HEK293 (cell line): ENCODE results near the gene ELL2.

Source experiments
- BCL11B ChIP-seq: fragments of 450-650 bp; formaldehyde crosslinking; IDR thresholded peaks from 2 replicates; pipeline ENCODE4 v1.5.1; 2016; ENCODE audit warnings: low read depth, missing biosample characterization, missing genetic modification characterization
- GLIS2 ChIP-seq: fragments of 450-650 bp; formaldehyde crosslinking; IDR thresholded peaks from 2 replicates; pipeline ENCODE4 v1.5.1; 2016; ENCODE audit warnings: missing biosample characterization, missing genetic modification characterization
- INSM2 ChIP-seq: fragments of 450-650 bp; formaldehyde crosslinking; IDR thresholded peaks from 2 replicates; pipeline ENCODE4 v1.5.1; 2016; ENCODE audit warnings: missing biosample characterization, missing genetic modification characterization
- SP3 ChIP-seq: fragments of 450-650 bp; formaldehyde crosslinking; IDR thresholded peaks from 2 replicates; pipeline ENCODE4 v1.5.1; 2016; ENCODE audit warnings: missing biosample characterization, missing genetic modification characterization
- ZFP37 ChIP-seq: fragments of 450-650 bp; formaldehyde crosslinking; IDR thresholded peaks from 2 replicates; pipeline ENCODE4 v1.5.1; 2016; ENCODE audit warnings: missing biosample characterization, missing genetic modification characterization
- ZIC2 ChIP-seq: fragments of 450-650 bp; formaldehyde crosslinking; IDR thresholded peaks from 2 replicates; pipeline ENCODE4 v1.5.1; 2016; ENCODE audit warnings: missing biosample characterization, missing genetic modification characterization
- ZNF138 ChIP-seq: fragments of 450-650 bp; formaldehyde crosslinking; IDR thresholded peaks from 2 replicates; pipeline ENCODE4 v1.5.1; 2016; ENCODE audit warnings: missing biosample characterization, missing genetic modification characterization, borderline replicate concordance
- ZNF157 ChIP-seq: fragments of 450-650 bp; formaldehyde crosslinking; IDR thresholded peaks from 2 replicates; pipeline ENCODE4 v1.5.1; 2016; ENCODE audit warnings: missing biosample characterization, missing genetic modification characterization
- ZNF2 ChIP-seq: fragments of 450-650 bp; formaldehyde crosslinking; IDR thresholded peaks from 2 replicates; pipeline ENCODE4 v1.5.1; 2016; ENCODE audit warnings: missing biosample characterization, missing genetic modification characterization
- ZNF202 ChIP-seq: fragments of 450-650 bp; formaldehyde crosslinking; IDR thresholded peaks from 2 replicates; pipeline ENCODE4 v1.5.1; 2016; ENCODE audit warnings: missing biosample characterization, missing genetic modification characterization, borderline replicate concordance
- ZNF214 ChIP-seq: fragments of 450-650 bp; formaldehyde crosslinking; IDR thresholded peaks from 2 replicates; pipeline ENCODE4 v1.5.1; 2017; ENCODE audit warnings: missing biosample characterization, mild to moderate bottlenecking, missing genetic modification characterization, borderline replicate concordance
- ZNF394 ChIP-seq: fragments of 450-650 bp; formaldehyde crosslinking; IDR thresholded peaks from 2 replicates; pipeline ENCODE4 v1.5.1; 2016; ENCODE audit warnings: missing biosample characterization, missing genetic modification characterization, mild to moderate bottlenecking, moderate library complexity, borderline replicate concordance
- ZNF416 ChIP-seq: fragments of 450-650 bp; formaldehyde crosslinking; IDR thresholded peaks from 2 replicates; pipeline ENCODE4 v1.5.1; 2016; ENCODE audit warnings: missing biosample characterization, missing genetic modification characterization
- ZNF488 ChIP-seq: fragments of 450-650 bp; formaldehyde crosslinking; IDR thresholded peaks from 2 replicates; pipeline ENCODE4 v1.5.1; 2016; ENCODE audit warnings: missing biosample characterization, missing genetic modification characterization
- ZNF555 ChIP-seq: fragments of 450-650 bp; formaldehyde crosslinking; conservative IDR thresholded peaks from 2 replicates; pipeline ENCODE4 v1.5.1; 2017; ENCODE audit warnings: missing biosample characterization, mild to moderate bottlenecking, missing genetic modification characterization, inconsistent platforms
- ZNF560 ChIP-seq: fragments of 450-650 bp; formaldehyde crosslinking; IDR thresholded peaks from 2 replicates; pipeline ENCODE4 v1.5.1; 2017; ENCODE audit warnings: missing biosample characterization, missing genetic modification characterization, borderline replicate concordance
- ZNF571 ChIP-seq: fragments of 450-650 bp; formaldehyde crosslinking; IDR thresholded peaks from 2 replicates; pipeline ENCODE4 v1.5.0; 2017; ENCODE audit warnings: missing biosample characterization, missing genetic modification characterization
- ZNF776 ChIP-seq: fragments of 450-650 bp; formaldehyde crosslinking; IDR thresholded peaks from 2 replicates; pipeline ENCODE4 v1.5.0; 2017; ENCODE audit warnings: missing biosample characterization, missing genetic modification characterization, borderline replicate concordance
- ZNF830 ChIP-seq: fragments of 450-650 bp; IDR thresholded peaks from 2 replicates; pipeline ENCODE4 v1.5.0; 2018; ENCODE audit warnings: missing biosample characterization, missing genetic modification characterization, low read depth, mild to moderate bottlenecking, moderate library complexity
- ZNF837 ChIP-seq: fragments of 450-650 bp; formaldehyde crosslinking; IDR thresholded peaks from 2 replicates; pipeline ENCODE4 v1.5.1; 2016; ENCODE audit warnings: missing biosample characterization, missing genetic modification characterization
- ZSCAN23 ChIP-seq: fragments of 450-650 bp; formaldehyde crosslinking; IDR thresholded peaks from 2 replicates; pipeline ENCODE4 v1.5.1; 2016; ENCODE audit warnings: missing biosample characterization, missing genetic modification characterization
- ZXDB ChIP-seq: fragments of 450-650 bp; formaldehyde crosslinking; IDR thresholded peaks from 2 replicates; pipeline ENCODE4 v1.5.1; 2016; ENCODE audit warnings: missing biosample characterization, missing genetic modification characterization
- TF ChIP-seq, protein P1 (sequence below): fragments of 450-650 bp; formaldehyde crosslinking; conservative IDR thresholded peaks from 2 replicates; pipeline ENCODE4 v1.5.1; 2016; ENCODE audit warnings: low read depth, missing biosample characterization, missing genetic modification characterization
- TF ChIP-seq, protein P2 (sequence below): fragments of 450-650 bp; IDR thresholded peaks from 2 replicates; pipeline ENCODE4 v1.5.1; 2018; ENCODE audit warnings: missing biosample characterization, mild to moderate bottlenecking, missing genetic modification characterization
- TF ChIP-seq, protein P3 (sequence below): fragments of 450-650 bp; formaldehyde crosslinking; IDR thresholded peaks from 2 replicates; pipeline ENCODE4 v1.5.1; 2016; ENCODE audit warnings: missing biosample characterization, missing genetic modification characterization
- TF ChIP-seq, protein P4 (sequence below): fragments of 450-650 bp; formaldehyde crosslinking; IDR thresholded peaks from 2 replicates; pipeline ENCODE4 v1.5.1; 2016; ENCODE audit warnings: missing biosample characterization, missing genetic modification characterization
- TF ChIP-seq, protein P5 (sequence below): fragments of 450-650 bp; formaldehyde crosslinking; IDR thresholded peaks from 2 replicates; pipeline ENCODE4 v1.5.1; 2016; ENCODE audit warnings: missing biosample characterization, missing genetic modification characterization, low read depth

ELL2 gene

DNA sequence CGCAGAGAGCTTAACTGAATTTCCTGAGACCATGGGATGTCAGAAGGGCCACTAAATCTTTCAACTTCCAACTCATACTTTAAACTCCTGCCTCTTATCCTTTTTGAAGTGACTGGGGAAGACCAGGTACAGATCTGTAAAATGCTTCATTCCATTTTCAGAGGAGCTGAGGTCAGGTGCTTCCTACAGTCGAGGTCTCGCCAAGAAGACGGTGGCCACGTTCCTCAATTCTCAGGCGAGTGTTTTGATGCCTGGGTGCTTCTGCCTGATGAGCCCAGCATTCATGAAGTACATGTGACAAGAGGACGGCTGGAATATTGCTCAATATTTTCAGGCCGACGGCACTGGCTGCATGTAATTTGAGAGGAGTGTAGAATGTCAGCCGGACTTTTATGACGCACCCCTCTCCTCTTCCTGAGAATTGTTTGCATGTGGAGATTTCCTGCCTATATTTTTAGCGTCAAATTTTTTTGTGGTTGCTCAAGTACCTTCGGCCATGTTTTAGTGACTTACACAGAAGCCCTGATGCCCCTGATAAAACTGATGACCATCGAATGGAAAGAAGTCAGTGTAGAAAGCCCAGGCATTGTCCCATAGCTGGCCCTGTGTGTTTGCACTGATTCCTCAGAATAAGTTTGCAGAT lies 100.3 kb downstream of the ELL2 start (continued):
- TF ChIP-seq, protein P1, sequence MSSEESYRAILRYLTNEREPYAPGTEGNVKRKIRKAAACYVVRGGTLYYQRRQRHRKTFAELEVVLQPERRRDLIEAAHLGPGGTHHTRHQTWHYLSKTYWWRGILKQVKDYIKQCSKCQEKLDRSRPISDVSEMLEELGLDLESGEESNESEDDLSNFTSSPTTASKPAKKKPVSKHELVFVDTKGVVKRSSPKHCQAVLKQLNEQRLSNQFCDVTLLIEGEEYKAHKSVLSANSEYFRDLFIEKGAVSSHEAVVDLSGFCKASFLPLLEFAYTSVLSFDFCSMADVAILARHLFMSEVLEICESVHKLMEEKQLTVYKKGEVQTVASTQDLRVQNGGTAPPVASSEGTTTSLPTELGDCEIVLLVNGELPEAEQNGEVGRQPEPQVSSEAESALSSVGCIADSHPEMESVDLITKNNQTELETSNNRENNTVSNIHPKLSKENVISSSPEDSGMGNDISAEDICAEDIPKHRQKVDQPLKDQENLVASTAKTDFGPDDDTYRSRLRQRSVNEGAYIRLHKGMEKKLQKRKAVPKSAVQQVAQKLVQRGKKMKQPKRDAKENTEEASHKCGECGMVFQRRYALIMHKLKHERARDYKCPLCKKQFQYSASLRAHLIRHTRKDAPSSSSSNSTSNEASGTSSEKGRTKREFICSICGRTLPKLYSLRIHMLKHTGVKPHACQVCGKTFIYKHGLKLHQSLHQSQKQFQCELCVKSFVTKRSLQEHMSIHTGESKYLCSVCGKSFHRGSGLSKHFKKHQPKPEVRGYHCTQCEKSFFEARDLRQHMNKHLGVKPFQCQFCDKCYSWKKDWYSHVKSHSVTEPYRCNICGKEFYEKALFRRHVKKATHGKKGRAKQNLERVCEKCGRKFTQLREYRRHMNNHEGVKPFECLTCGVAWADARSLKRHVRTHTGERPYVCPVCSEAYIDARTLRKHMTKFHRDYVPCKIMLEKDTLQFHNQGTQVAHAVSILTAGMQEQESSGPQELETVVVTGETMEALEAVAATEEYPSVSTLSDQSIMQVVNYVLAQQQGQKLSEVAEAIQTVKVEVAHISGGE (tag by site-specific recombination) = no peak
- TF ChIP-seq ZNF416 (tag by site-specific recombination) = no peak
- no peak for TF ChIP-seq ZNF202 (tag by site-specific recombination)
- TF ChIP-seq ZNF837 (tag by site-specific recombination) = no peak
- TF ChIP-seq ZNF571 (tag by site-specific recombination) = no peak
- no peak for TF ChIP-seq ZNF214 (tag by site-specific recombination)
- TF ChIP-seq INSM2 = no peak
- TF ChIP-seq ZNF138 (tag by site-specific recombination) = no peak
- peak; percentile 46; the same call in 1 of the 2 replicates for TF ChIP-seq ZNF394 (tag by site-specific recombination)
- no peak for TF ChIP-seq ZNF555 (tag by site-specific recombination)
- TF ChIP-seq ZFP37 (tag by site-specific recombination) = no peak
- no peak for TF ChIP-seq ZNF157 (tag by site-specific recombination)
- TF ChIP-seq, protein P2, sequence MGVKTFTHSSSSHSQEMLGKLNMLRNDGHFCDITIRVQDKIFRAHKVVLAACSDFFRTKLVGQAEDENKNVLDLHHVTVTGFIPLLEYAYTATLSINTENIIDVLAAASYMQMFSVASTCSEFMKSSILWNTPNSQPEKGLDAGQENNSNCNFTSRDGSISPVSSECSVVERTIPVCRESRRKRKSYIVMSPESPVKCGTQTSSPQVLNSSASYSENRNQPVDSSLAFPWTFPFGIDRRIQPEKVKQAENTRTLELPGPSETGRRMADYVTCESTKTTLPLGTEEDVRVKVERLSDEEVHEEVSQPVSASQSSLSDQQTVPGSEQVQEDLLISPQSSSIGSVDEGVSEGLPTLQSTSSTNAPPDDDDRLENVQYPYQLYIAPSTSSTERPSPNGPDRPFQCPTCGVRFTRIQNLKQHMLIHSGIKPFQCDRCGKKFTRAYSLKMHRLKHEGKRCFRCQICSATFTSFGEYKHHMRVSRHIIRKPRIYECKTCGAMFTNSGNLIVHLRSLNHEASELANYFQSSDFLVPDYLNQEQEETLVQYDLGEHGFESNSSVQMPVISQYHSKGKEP = peak; percentile 66
- TF ChIP-seq, protein P3, sequence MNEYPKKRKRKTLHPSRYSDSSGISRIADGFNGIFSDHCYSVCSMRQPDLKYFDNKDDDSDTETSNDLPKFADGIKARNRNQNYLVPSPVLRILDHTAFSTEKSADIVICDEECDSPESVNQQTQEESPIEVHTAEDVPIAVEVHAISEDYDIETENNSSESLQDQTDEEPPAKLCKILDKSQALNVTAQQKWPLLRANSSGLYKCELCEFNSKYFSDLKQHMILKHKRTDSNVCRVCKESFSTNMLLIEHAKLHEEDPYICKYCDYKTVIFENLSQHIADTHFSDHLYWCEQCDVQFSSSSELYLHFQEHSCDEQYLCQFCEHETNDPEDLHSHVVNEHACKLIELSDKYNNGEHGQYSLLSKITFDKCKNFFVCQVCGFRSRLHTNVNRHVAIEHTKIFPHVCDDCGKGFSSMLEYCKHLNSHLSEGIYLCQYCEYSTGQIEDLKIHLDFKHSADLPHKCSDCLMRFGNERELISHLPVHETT = no peak
- TF ChIP-seq, protein P4, sequence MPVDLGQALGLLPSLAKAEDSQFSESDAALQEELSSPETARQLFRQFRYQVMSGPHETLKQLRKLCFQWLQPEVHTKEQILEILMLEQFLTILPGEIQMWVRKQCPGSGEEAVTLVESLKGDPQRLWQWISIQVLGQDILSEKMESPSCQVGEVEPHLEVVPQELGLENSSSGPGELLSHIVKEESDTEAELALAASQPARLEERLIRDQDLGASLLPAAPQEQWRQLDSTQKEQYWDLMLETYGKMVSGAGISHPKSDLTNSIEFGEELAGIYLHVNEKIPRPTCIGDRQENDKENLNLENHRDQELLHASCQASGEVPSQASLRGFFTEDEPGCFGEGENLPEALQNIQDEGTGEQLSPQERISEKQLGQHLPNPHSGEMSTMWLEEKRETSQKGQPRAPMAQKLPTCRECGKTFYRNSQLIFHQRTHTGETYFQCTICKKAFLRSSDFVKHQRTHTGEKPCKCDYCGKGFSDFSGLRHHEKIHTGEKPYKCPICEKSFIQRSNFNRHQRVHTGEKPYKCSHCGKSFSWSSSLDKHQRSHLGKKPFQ (tag by site-specific recombination) = no peak
- TF ChIP-seq ZNF2 (tag by site-specific recombination) = no peak
- no peak for TF ChIP-seq ZNF830
- TF ChIP-seq ZSCAN23 = no peak
- TF ChIP-seq SP3 (tag by site-specific recombination) = no peak
- TF ChIP-seq BCL11B (tag by site-specific recombination) = no peak
- TF ChIP-seq ZNF560 (tag by site-specific recombination) = no peak
- peak; percentile 66; the same call in 1 of the 2 replicates for TF ChIP-seq ZXDB (tag by site-specific recombination)
- TF ChIP-seq, protein P5, sequence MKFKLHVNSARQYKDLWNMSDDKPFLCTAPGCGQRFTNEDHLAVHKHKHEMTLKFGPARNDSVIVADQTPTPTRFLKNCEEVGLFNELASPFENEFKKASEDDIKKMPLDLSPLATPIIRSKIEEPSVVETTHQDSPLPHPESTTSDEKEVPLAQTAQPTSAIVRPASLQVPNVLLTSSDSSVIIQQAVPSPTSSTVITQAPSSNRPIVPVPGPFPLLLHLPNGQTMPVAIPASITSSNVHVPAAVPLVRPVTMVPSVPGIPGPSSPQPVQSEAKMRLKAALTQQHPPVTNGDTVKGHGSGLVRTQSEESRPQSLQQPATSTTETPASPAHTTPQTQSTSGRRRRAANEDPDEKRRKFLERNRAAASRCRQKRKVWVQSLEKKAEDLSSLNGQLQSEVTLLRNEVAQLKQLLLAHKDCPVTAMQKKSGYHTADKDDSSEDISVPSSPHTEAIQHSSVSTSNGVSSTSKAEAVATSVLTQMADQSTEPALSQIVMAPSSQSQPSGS (tag by site-specific recombination) = no peak
- no peak for TF ChIP-seq ZNF488
- no peak for TF ChIP-seq GLIS2 (tag by site-specific recombination)
- no peak for TF ChIP-seq ZIC2
- TF ChIP-seq ZNF776 = no peak
